Prostate gland (tissue), 2 donors: ENCODE results near the gene TECTA. TPM values are rescaled to one million over a fixed set of nuclear protein-coding genes. Genes with fewer than 3 reads are reported as not detected.
"Not testable (repeated sequence)": the region's sequence is repeated elsewhere in the genome, so short reads cannot be mapped to it uniquely, and the experiment has no call there.

Source experiments
- DNase-seq: peaks from one replicate; pipeline ENCODE4 v3.0.0-alpha.2; 2019; ENCODE audit warnings: low spot score
- H3K27ac ChIP-seq, 2 donors: fragments of 200-600 bp; sonication (generic); 2 replicates each; pipeline ENCODE4 v1.5.1; 2017 to 2019
- H3K27me3 ChIP-seq: fragments of 200-600 bp; sonication (generic); replicated peaks from 2 replicates; pipeline ENCODE4 v1.5.1; 2019; ENCODE audit not compliant: insufficient read depth
- H3K36me3 ChIP-seq, 2 donors: fragments of 200-600 bp; sonication (generic); 1 replicate in 1 of 2; 2 replicates in 1 of 2; pipeline versions ENCODE4 v1.5.1 to v1.8.1; 2017 to 2019
- H3K4me1 ChIP-seq: fragments of 200-600 bp; sonication (generic); replicated peaks from 2 replicates; pipeline ENCODE4 v1.5.1; 2019
- H3K4me3 ChIP-seq, 2 donors: fragments of 200-600 bp; sonication (generic); 2 replicates each; pipeline ENCODE4 v1.5.1; 2017 to 2019
- H3K9me3 ChIP-seq: fragments of 200-600 bp; sonication (generic); 2 replicates; pipeline ENCODE4 v1.5.1; 2017
- CTCF ChIP-seq, 4 experiments: fragments of 200-600 bp in 2 of 4; fragments of 450-650 bp in 2 of 4; sonication (generic) in 2 of 4; IDR thresholded peaks; 1 replicate in 3 of 4; 2 replicates in 1 of 4; pipeline ENCODE4 v1.5.1; 2016 to 2019; ENCODE audit warnings: antibody characterized with exemption in 4 of 4, mild to moderate bottlenecking in 2 of 4, moderate library complexity in 2 of 4
- POLR2A ChIP-seq: fragments of 450-650 bp; IDR thresholded peaks from one replicate; pipeline ENCODE4 v1.6.1; 2016; ENCODE audit warnings: antibody characterized with exemption, mild to moderate bottlenecking
- POLR2AphosphoS5 ChIP-seq: sonication (generic); formaldehyde crosslinking; IDR thresholded peaks from one replicate; pipeline ENCODE4 v1.6.1; 2017; ENCODE audit warnings: antibody characterized with exemption
- WGBS: methylation state at CpG from one replicate; pipeline ENCODE4 v1.1.5; 2018; 5-methylcytosine and 5-hydroxymethylcytosine counted together
- intact Hi-C: fragments of 100-400 bp; cut with DNase I; formaldehyde crosslinking; loops from one replicate; pipeline ENCODE4 v1.14.2; 2022
- total RNA-seq, 2 donors: library from RNA; depleted of rRNA; stranded (reverse); fragments of >200 nt; gene quantifications; one replicate each; pipeline ENCODE4 v1.1.0, GENCODE V29; 2016

TECTA gene
- total RNA-seq, 2 donors from 2014 or later, result 0.41 to 1.6 TPM

GRCh38 chr11:121161349-121161917 lies 60.4 kb downstream of the TECTA start:
- no peaks in the 10 kb centered on the region for H3K9me3 ChIP-seq
- WGBS, result 91% methylated on average over 5 of the region's 5 CpGs
- intact Hi-C loops, result no loop called here

DNA sequence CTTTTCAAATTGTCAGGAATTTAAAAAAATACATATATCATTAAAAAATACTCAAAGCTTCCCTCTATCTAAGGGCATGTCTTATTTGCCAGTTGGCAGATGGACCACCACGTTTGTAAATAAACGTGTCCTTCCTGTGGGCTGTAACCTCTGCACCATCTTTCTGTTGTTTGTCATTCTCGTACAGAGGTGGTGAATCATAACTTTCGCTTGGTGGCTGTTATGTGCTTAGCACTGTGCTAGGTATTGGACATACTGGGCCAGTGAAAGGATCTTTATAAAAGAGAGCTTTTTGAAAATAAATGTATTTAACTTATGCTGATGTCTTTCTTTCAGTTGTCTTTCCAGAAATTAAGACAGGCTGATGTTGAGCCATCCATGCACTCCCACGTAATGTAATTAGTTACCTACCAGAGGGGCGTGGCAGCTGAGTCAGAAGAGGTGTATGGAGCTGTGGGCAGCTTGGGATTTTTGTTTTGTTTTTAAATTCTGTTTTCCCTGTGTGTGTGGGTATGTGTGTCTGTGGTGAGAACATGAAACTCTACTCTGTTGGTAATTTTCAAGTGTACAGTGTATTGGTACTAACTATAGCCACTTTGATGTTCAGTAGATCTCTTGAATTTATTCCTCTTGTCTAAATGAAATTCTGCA lies 62.7 kb downstream of the TECTA start:
- no peak for TF ChIP-seq POLR2A
- no peak for TF ChIP-seq CTCF (IDR thresholded peaks at IDR 0.05)
- TF ChIP-seq POLR2AphosphoS5, result no peak
- no peak for DNase-seq
- WGBS, result 81% methylated on average over 6 of the region's 6 CpGs
- H3K4me1 ChIP-seq, result no peaks in the 10 kb centered on the region
- intact Hi-C loops, result no loop called here
- H3K27ac ChIP-seq, result no peak overlapping the region
- H3K36me3 ChIP-seq, result no peaks in the 10 kb centered on the region
- H3K9me3 ChIP-seq, result no peaks in the 10 kb centered on the region
- H3K4me3 ChIP-seq, result no peak overlapping the region
- no peaks in the 10 kb centered on the region for H3K27me3 ChIP-seq

More at GRCh38 chr11:121161349-121161917, 60.4 kb downstream of the TECTA start:
- Histone ChIP-seq H3K27me3 (no peaks in the 10 kb centered on the region), H3K4me1 (no peaks in the 10 kb centered on the region), H3K36me3 (no peaks in the 10 kb centered on the region), H3K27ac (no peak overlapping the region), H3K4me3 (no peak overlapping the region)
- TF ChIP-seq POLR2AphosphoS5 (no peak), CTCF (IDR thresholded peaks at IDR 0.05) (no peak), POLR2A (no peak)
- DNase-seq, result no peak

GRCh38 chr11:121177629-121178028 lies 76.6 kb downstream of the TECTA start:
- H3K27ac ChIP-seq, H3K4me3 ChIP-seq, H3K9me3 ChIP-seq, H3K27me3 ChIP-seq, intact Hi-C loops, DNase-seq, H3K36me3 ChIP-seq, H3K4me1 ChIP-seq: not testable (repeated sequence)
- WGBS, result 80% methylated on average over 10 of the region's 10 CpGs

GRCh38 chr11:121179306-121179705 lies 78.3 kb downstream of the TECTA start:
- Histone ChIP-seq H3K4me3 (no peak overlapping the region), H3K4me1 (no peaks in the 10 kb centered on the region), H3K9me3 (no peaks in the 10 kb centered on the region), H3K36me3 (no peaks in the 10 kb centered on the region), H3K27ac (no peak overlapping the region), H3K27me3 (no peaks in the 10 kb centered on the region)
- no peak for DNase-seq
- WGBS, result 94% methylated on average over 1 of the region's 1 CpG
- intact Hi-C loops, result no loop called here
- TF ChIP-seq POLR2AphosphoS5 (no peak), POLR2A (no peak), CTCF (IDR thresholded peaks at IDR 0.05) (no peak)

- H3K4me3 ChIP-seq, result no peak overlapping the region
- no peaks in the 10 kb centered on the region for H3K27me3 ChIP-seq
- intact Hi-C loops, result no loop called here
- H3K4me1 ChIP-seq, result no peaks in the 10 kb centered on the region
- TF ChIP-seq POLR2AphosphoS5 (no peak), POLR2A (no peak), CTCF (IDR thresholded peaks at IDR 0.05) (no peak)
- 83% methylated on average over 1 of the region's 1 CpG for WGBS
- H3K9me3 ChIP-seq, result no peaks in the 10 kb centered on the region
- DNase-seq, result no peak
- H3K36me3 ChIP-seq, result no peaks in the 10 kb centered on the region
- H3K27ac ChIP-seq, result no peak overlapping the region
These were observed 79.1 kb downstream of the TECTA start for GRCh38 chr11:121180183-121180582.
